CD4-positive, alpha-beta T cell treated with Interleukin-12 subunit alpha and Interleukin-12 subunit beta, for 1 hour (primary cell): ENCODE measurements around the gene ESYT2.

ENCODE experiments used
- DNase-seq: peaks from one replicate; pipeline ENCODE4 v3.0.0-alpha.2; 2020

The ESYT2 gene

GRCh38 chr7:158760936-158761335, 68.4 kb downstream of the ESYT2 start:
- peak; percentile 40 for DNase-seq

- no peak for DNase-seq
These were observed 68.9 kb downstream of the ESYT2 start for GRCh38 chr7:158760445-158760764.

- DNase-seq: no peak
These were observed 69.4 kb downstream of the ESYT2 start for GRCh38 chr7:158759749-158760444.

GRCh38 chr7:158759245-158759614, 70.1 kb downstream of the ESYT2 start:
- DNase-seq: no peak

GRCh38 chr7:158758586-158759244, 70.6 kb downstream of the ESYT2 start:
- DNase-seq: no peak

- no peak for DNase-seq
These were observed 71.8 kb downstream of the ESYT2 start for GRCh38 chr7:158757404-158757989.

GRCh38 chr7:158754746-158755444, 74.4 kb downstream of the ESYT2 start:
- DNase-seq: no peak

- DNase-seq: no peak
These were observed 75.4 kb downstream of the ESYT2 start for GRCh38 chr7:158753900-158754299.

GRCh38 chr7:158751751-158752150, 77.6 kb downstream of the ESYT2 start:
- DNase-seq: no peak

- DNase-seq: no peak
These were observed 78.1 kb downstream of the ESYT2 start for GRCh38 chr7:158751199-158751598.

- DNase-seq: no peak
These were observed 78.6 kb downstream of the ESYT2 start for GRCh38 chr7:158750702-158751101.

- no peak for DNase-seq
These were observed 79.9 kb downstream of the ESYT2 start for GRCh38 chr7:158749396-158749795.

- DNase-seq: no peak
These were observed 81.0 kb downstream of the ESYT2 start for GRCh38 chr7:158748335-158748734.

GRCh38 chr7:158747408-158747807, 81.9 kb downstream of the ESYT2 start:
- DNase-seq: no peak

GRCh38 chr7:158746957-158747356, 82.4 kb downstream of the ESYT2 start:
- DNase-seq: no peak

- DNase-seq: no peak
These were observed 84.1 kb downstream of the ESYT2 start for GRCh38 chr7:158745057-158745715.

- no peak for DNase-seq
These were observed 85.2 kb downstream of the ESYT2 start for GRCh38 chr7:158744070-158744469.

GRCh38 chr7:158743219-158743618, 86.1 kb downstream of the ESYT2 start:
- DNase-seq: no peak

- no peak for DNase-seq
These were observed 87.1 kb downstream of the ESYT2 start for GRCh38 chr7:158742065-158742821.

GRCh38 chr7:158741294-158741666, 88.0 kb downstream of the ESYT2 start:
- no peak for DNase-seq

GRCh38 chr7:158740657-158741293, 88.5 kb downstream of the ESYT2 start:
- no peak for DNase-seq

GRCh38 chr7:158740013-158740656, 89.2 kb downstream of the ESYT2 start:
- DNase-seq: no peak
